Left lung (tissue), 10 donors: Measurements from ENCODE around the gene COL6A3. TPM values are rescaled to one million over a fixed set of nuclear protein-coding genes. Genes with fewer than 3 reads are reported as not detected.

Experiments
- ATAC-seq: fragments of 200-7000 bp; cut with Tn5 transposase; one replicate; pipeline ENCODE4 v1.9.1; 2020; ENCODE audit warnings: moderate library complexity
- DNase-seq, 4 donors: peaks; one replicate each; pipeline ENCODE4 v3.0.0-alpha.2; 2013 to 2020
- H3K27ac ChIP-seq, 2 donors: fragments of 200-600 bp; sonication (generic) in 1 of 2; one replicate each; pipeline versions ENCODE4 v1.5.0 to v1.8.0; 2020 to 2021
- H3K27me3 ChIP-seq, 2 donors: fragments of 200-600 bp; sonication (generic) in 1 of 2; one replicate each; pipeline versions ENCODE4 v1.5.0 to v1.8.0; 2020 to 2021
- H3K36me3 ChIP-seq, 2 donors: fragments of 200-600 bp; sonication (generic) in 1 of 2; one replicate each; pipeline versions ENCODE4 v1.5.0 to v1.8.0; 2020 to 2021
- H3K4me1 ChIP-seq, 2 donors: fragments of 200-600 bp; one replicate each; pipeline ENCODE4 v1.8.0; 2021
- H3K4me3 ChIP-seq, 2 donors: fragments of 200-600 bp; sonication (generic) in 1 of 2; one replicate each; pipeline versions ENCODE4 v1.5.0 to v1.8.0; 2020 to 2021; ENCODE audit warnings: mild to moderate bottlenecking in 1 of 2
- H3K9me3 ChIP-seq, 2 donors: fragments of 200-600 bp; sonication (generic) in 1 of 2; one replicate each; pipeline versions ENCODE4 v1.5.0 to v1.8.0; 2020 to 2021
- intact Hi-C, 2 donors: fragments of 100-400 bp; cut with DNase I; formaldehyde crosslinking; loops; one replicate each; pipeline versions ENCODE4 v1.11.2 to v1.14.2; 2022
- polyA plus RNA-seq, 6 donors: library from polyadenylated mRNA; unstranded; fragments of 120-200 nt; gene quantifications; one replicate each; pipeline ENCODE4 v1.2.1, GENCODE V29; 2013; ENCODE audit not compliant: insufficient read length in 6 of 6
- total RNA-seq, 2 donors: library from RNA; stranded (reverse); fragmentation: NEBNext Ultra II Directional; extraction: Animal tissue kit (Norgen Biotek cat#: 25700); gene quantifications; one replicate each; pipeline ENCODE4 v1.2.1, GENCODE V29; 2021
- TF ChIP-seq, protein P1 (sequence below), 2 donors: fragments of 200-600 bp; sonication (generic) in 1 of 2; IDR thresholded peaks; one replicate each; pipeline versions ENCODE4 v1.5.0 to v1.8.0; 2021; ENCODE audit warnings: antibody characterized with exemption in 2 of 2
- donor health status: DM: no; HTN: yes; CAD: no.
- donor health status: DM: no; HTN: no; CAD: no.

Gene COL6A3
- total and polyA plus RNA-seq, 8 donors: 598 to 868 (median 760) TPM

DNA sequence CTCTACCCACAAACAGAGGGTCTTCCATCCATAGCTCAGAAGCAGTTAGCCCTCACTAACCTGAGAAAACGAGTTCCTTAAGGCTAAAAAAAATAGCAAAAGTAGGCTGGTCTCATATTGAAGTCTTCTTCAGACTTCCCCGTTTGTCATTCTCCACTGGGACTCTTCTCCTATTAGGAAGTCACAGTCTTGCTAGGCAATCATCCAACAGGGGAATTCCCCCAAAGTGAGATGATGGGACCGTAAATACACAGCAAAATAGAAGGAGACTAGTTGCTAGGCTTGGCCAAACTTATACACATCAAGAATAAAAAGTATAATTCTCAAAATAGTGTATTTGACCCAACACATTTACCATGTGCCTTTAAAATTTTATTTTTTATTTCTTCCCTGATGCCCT, 34.3 kb downstream of the COL6A3 start:
- ATAC-seq (no peak), DNase-seq (no peak)
- peaks cover 0 to 1% of the 10 kb centered on the region in 2 donors for H3K36me3 ChIP-seq
- intact Hi-C loops: no loop called here
- H3K27ac ChIP-seq: no peak overlapping the region
- no peak overlapping the region for H3K4me3 ChIP-seq
- TF ChIP-seq, protein P1, sequence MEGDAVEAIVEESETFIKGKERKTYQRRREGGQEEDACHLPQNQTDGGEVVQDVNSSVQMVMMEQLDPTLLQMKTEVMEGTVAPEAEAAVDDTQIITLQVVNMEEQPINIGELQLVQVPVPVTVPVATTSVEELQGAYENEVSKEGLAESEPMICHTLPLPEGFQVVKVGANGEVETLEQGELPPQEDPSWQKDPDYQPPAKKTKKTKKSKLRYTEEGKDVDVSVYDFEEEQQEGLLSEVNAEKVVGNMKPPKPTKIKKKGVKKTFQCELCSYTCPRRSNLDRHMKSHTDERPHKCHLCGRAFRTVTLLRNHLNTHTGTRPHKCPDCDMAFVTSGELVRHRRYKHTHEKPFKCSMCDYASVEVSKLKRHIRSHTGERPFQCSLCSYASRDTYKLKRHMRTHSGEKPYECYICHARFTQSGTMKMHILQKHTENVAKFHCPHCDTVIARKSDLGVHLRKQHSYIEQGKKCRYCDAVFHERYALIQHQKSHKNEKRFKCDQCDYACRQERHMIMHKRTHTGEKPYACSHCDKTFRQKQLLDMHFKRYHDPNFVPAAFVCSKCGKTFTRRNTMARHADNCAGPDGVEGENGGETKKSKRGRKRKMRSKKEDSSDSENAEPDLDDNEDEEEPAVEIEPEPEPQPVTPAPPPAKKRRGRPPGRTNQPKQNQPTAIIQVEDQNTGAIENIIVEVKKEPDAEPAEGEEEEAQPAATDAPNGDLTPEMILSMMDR (IDR thresholded peaks at IDR 0.05): no peak
- H3K27me3 ChIP-seq: no peaks in the 10 kb centered on the region
- no peaks in the 10 kb centered on the region for H3K4me1 ChIP-seq
- H3K9me3 ChIP-seq: peaks cover 0 to 1% of the 10 kb centered on the region in 2 donors

DNA sequence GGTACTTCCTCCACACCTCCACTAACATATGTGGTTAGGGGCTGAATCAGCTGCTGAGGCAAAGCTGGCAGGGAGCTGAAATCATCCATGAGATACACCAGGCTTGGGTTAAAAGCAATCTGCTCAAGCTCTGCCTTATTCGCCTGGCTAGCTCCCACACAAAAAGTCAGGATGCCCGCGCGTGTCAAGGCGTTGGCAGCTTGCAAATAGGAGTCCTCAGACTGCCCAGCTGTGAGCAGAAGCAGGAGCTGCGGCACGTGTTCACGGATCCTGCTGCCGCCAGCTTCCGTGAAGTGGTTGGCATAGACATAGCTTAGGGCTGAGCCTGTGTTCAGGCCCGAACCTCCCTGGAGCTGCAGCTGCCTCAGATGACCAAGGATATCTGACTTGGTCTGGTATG, 35.3 kb downstream of the COL6A3 start:
- TF ChIP-seq, protein P1 (IDR thresholded peaks at IDR 0.05): no peak
- intact Hi-C loops: no loop called here
- H3K4me3 ChIP-seq: no peak overlapping the region
- no peak for ATAC-seq
- peaks cover 0 to 5% of the 10 kb centered on the region in 2 donors for H3K36me3 ChIP-seq
- DNase-seq: no peak
- H3K9me3 ChIP-seq: peaks cover 0 to 1% of the 10 kb centered on the region in 2 donors
- no peaks in the 10 kb centered on the region for H3K27me3 ChIP-seq
- no peak overlapping the region for H3K27ac ChIP-seq
- H3K4me1 ChIP-seq: no peaks in the 10 kb centered on the region

DNA sequence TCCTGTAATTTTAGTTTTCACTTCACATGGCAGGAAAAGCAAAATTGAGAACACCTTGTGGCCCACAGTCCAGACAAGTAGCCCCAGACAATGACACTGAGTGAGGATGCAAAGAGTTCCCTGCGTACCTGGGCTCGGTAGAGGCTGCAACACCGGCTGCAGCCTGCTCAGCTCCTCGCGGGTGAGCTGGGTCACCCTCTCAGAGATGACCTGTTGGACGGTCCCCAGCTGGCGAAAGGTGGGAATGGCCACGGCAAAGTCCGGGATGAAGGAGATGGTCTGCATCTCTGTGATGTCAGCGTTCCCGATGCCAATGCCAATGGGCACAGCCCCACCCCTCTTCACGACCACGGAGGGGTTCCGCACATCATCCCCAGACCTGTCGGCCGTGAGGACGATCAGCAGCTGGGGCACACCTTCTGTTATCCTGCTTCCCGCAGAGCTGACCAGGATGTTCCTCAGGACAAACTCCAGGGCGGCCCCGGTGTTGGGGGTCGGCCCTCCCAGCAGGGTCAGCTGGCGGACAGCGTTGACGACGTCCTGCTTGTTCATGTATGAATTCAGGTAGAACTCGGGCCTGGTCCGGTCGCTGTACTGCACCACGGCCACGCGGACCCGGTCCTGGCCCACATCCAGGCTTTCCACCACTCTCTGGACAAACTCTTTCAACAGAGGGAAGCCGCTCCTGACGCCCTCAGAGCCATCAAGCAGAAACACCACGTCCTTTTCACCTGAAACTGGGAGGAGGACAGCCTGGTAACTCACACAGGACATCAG, 39.5 kb downstream of the COL6A3 start:
- TF ChIP-seq, protein P1 (IDR thresholded peaks at IDR 0.05): no peak
- intact Hi-C loops: no loop called here
- DNase-seq: no peak
- Histone ChIP-seq H3K27ac (no peak overlapping the region), H3K4me3 (no peak overlapping the region), H3K4me1 (no peaks in the 10 kb centered on the region), H3K36me3 (peaks cover 0 to 5% of the 10 kb centered on the region in 2 donors), H3K9me3 (peaks cover 0 to under 1% of the 10 kb centered on the region in 2 donors), H3K27me3 (no peaks in the 10 kb centered on the region)
- no peak for ATAC-seq

DNA sequence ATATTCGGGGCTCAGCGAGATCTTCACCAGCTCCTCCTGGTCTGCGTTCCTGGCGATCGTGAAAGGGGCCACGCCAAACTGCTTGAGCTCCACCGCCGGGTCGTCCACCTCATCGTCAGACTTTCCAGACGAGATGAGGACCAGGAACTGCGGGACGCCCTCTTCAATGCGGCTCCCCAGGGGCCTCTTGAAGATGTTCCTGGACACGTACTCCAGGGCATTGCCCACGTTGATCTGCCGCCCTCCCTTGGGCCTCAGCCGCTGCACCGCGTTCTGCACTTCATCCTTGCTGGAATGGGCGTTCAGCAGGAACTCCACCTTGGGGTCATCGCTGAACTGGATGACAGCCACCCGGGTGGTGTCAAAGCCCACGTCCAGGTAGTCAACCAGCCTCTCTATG, 42.1 kb downstream of the COL6A3 start:
- H3K9me3 ChIP-seq: no peaks in the 10 kb centered on the region
- intact Hi-C loops: no loop called here
- TF ChIP-seq, protein P1 (IDR thresholded peaks at IDR 0.05): no peak
- H3K27me3 ChIP-seq: no peaks in the 10 kb centered on the region
- H3K27ac ChIP-seq: no peak overlapping the region
- ATAC-seq (no peak), DNase-seq (no peak)
- no peak overlapping the region for H3K4me3 ChIP-seq
- H3K4me1 ChIP-seq: no peaks in the 10 kb centered on the region
- H3K36me3 ChIP-seq: peaks cover 0 to 8% of the 10 kb centered on the region in 2 donors

DNA sequence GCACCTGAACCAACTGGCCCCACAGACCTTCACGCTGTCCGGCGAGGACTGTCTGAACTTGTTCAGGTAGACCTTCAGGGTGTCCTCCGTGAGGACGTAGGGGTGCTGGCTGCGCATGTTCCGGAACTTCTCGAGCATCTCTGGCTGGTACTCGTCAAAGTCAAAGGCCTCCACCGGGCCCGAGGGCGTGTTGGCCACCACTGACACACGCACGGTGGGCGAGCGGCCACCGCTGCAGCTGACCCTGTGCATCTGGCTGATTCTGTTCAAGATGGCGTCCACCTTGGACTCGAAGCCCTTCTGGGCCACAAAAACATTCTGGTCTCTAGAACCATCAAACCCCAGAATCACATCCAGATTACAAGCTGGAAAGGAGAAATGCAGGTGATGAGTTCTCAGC, 48.3 kb downstream of the COL6A3 start:
- TF ChIP-seq, protein P1 (IDR thresholded peaks at IDR 0.05): no peak
- Histone ChIP-seq H3K27ac (no peak overlapping the region), H3K9me3 (no peaks in the 10 kb centered on the region), H3K4me3 (no peak overlapping the region), H3K36me3 (peaks cover 0 to 9% of the 10 kb centered on the region in 2 donors), H3K4me1 (peaks cover 0 to 3% of the 10 kb centered on the region in 2 donors), H3K27me3 (no peaks in the 10 kb centered on the region)
- DNase-seq (no peak), ATAC-seq (no peak)
- intact Hi-C loops: no loop called here
